CD4-positive, alpha-beta T cell (primary cell): ENCODE measurements around the gene YES1. TPM values are rescaled to one million over a fixed set of nuclear protein-coding genes. Genes with fewer than 3 reads are reported as not detected.

Experiments
- ATAC-seq: fragments of 200-7000 bp; cut with Tn5 transposase; one replicate; pipeline ENCODE4 v1.10.0; 2022; ENCODE audit warnings: mild to moderate bottlenecking; ENCODE audit not compliant: poor library complexity
- CTCF ChIA-PET: fragments of 350-600 bp; sonication (Branson Sonifier 250); formaldehyde crosslinking; loops from one replicate; lab custom pipeline; 2021; ENCODE audit warnings: antibody characterized with exemption, inconsistent platforms; lab: Charles Lee
- POLR2A ChIA-PET: fragments of 350-600 bp; sonication (Branson Sonifier 250); formaldehyde crosslinking; loops from one replicate; lab custom pipeline; 2021; ENCODE audit warnings: antibody characterized with exemption, inconsistent platforms; lab: Charles Lee
- DNase-seq, 14 experiments: peaks; one replicate each; pipeline ENCODE4 v3.0.0-alpha.2; 2013 to 2020; ENCODE audit warnings: mixed read lengths in 2 of 14
- H3K27ac ChIP-seq, 2 donors: one replicate each; pipeline versions ENCODE4 v1.5.1 to v1.7.0; 2013; ENCODE audit warnings: low read length in 2 of 2, low read depth in 1 of 2, mild to moderate bottlenecking in 1 of 2
- H3K27me3 ChIP-seq, 2 experiments: 1 replicate in 1 of 2; 2 replicates in 1 of 2; pipeline versions ENCODE4 v1.6.1 to v1.7.0; 2013; ENCODE audit warnings: low read length in 2 of 2, control low read depth in 1 of 2, mild to moderate bottlenecking in 1 of 2, moderate library complexity in 1 of 2; ENCODE audit not compliant: insufficient read depth in 2 of 2, control insufficient read depth in 1 of 2
- H3K36me3 ChIP-seq: one replicate; pipeline ENCODE4 v1.6.1; 2013; ENCODE audit warnings: low read length, control low read depth; ENCODE audit not compliant: insufficient read depth
- H3K4me1 ChIP-seq: one replicate; pipeline ENCODE4 v1.6.1; 2013; ENCODE audit warnings: low read length, control low read depth; ENCODE audit not compliant: insufficient read depth
- H3K4me3 ChIP-seq: one replicate; pipeline ENCODE4 v1.5.1; 2013; ENCODE audit warnings: mild to moderate bottlenecking, low read length, moderate library complexity
- H3K9me3 ChIP-seq, 2 experiments: 1 replicate in 1 of 2; 2 replicates in 1 of 2; pipeline versions ENCODE4 v1.6.1 to v1.7.0; 2013; ENCODE audit warnings: low read length in 2 of 2, mild to moderate bottlenecking in 2 of 2, control low read depth in 1 of 2, moderate library complexity in 1 of 2; ENCODE audit not compliant: control insufficient read depth in 1 of 2, insufficient read depth in 1 of 2
- H3K27ac Mint-ChIP-seq: one replicate; pipeline ENCODE4 v1.8.0; 2020; ENCODE audit warnings: mixed read lengths
- H3K27me3 Mint-ChIP-seq: one replicate; pipeline ENCODE4 v1.8.0; 2021; ENCODE audit warnings: mixed read lengths
- H3K36me3 Mint-ChIP-seq: one replicate; pipeline ENCODE4 v1.8.0; 2021; ENCODE audit warnings: low read depth, mixed read lengths
- H3K4me1 Mint-ChIP-seq: one replicate; pipeline ENCODE4 v1.8.0; 2021; ENCODE audit warnings: low read depth, mixed read lengths
- H3K4me3 Mint-ChIP-seq: one replicate; pipeline ENCODE4 v1.8.0; 2020; ENCODE audit warnings: mild to moderate bottlenecking, mixed read lengths
- H3K9me3 Mint-ChIP-seq: one replicate; pipeline ENCODE4 v1.8.0; 2020; ENCODE audit warnings: mixed read lengths
- CTCF ChIP-seq: fragments of 200-600 bp; IDR thresholded peaks from one replicate; pipeline ENCODE4 v1.8.0; 2022; ENCODE audit warnings: antibody characterized with exemption, mild to moderate bottlenecking
- intact Hi-C, 2 experiments: fragments of 100-400 bp; cut with DNase I in 1 of 2; cut with micrococcal nuclease in 1 of 2; formaldehyde crosslinking; loops; one replicate each; pipeline versions ENCODE4 v1.15.1 to v1.9.0; 2023 to 2025; cut with DNase I, micrococcal nuclease
- total RNA-seq, 174 experiments: library from RNA in 2 of 174; stranded (reverse) in 2 of 174; gene quantifications; one replicate each; pipeline ENCODE4 v1.2.3 and lab custom pipeline; 2021 to 2026

YES1 gene
- total RNA-seq, 2 experiments from 2014 or later: 17.6 to 19.8 TPM

GRCh38 chr18:744832-745597 is 67.0 kb downstream of the YES1 start:
- no peaks in the 10 kb centered on the region for H3K9me3 Mint-ChIP-seq
- ChIA-PET POLR2A (interaction anchor here (1.2 to 1.8 kb wide), 2 partner anchors 66 to 86 kb away, joined by 3 to 4 read pairs; no protein-coding TSS in a partner anchor), CTCF (interaction anchor here (1.1 kb wide), 1 partner anchor 94 kb away, joined by 6 read pairs; no protein-coding TSS in a partner anchor)
- H3K27me3 Mint-ChIP-seq: no peaks in the 10 kb centered on the region
- Histone ChIP-seq H3K4me1 (no peaks in the 10 kb centered on the region), H3K27ac (no peak overlapping the region), H3K4me3 (no peak overlapping the region), H3K36me3 (peaks cover 20% of the 10 kb centered on the region), H3K27me3 (no peaks in the 10 kb centered on the region), H3K9me3 (no peaks in the 10 kb centered on the region)
- ATAC-seq: no peak
- H3K27ac Mint-ChIP-seq: no peak overlapping the region
- TF ChIP-seq CTCF: no peak
- no peak for DNase-seq
- H3K36me3 Mint-ChIP-seq: peaks cover 60% of the 10 kb centered on the region
- intact Hi-C loops: loop anchor here (10.0 kb wide), 2 partner anchors 220 to 1800 kb away; no protein-coding TSS in a partner anchor
- H3K4me3 Mint-ChIP-seq: no peak overlapping the region
- H3K4me1 Mint-ChIP-seq: peaks cover 5% of the 10 kb centered on the region

DNA sequence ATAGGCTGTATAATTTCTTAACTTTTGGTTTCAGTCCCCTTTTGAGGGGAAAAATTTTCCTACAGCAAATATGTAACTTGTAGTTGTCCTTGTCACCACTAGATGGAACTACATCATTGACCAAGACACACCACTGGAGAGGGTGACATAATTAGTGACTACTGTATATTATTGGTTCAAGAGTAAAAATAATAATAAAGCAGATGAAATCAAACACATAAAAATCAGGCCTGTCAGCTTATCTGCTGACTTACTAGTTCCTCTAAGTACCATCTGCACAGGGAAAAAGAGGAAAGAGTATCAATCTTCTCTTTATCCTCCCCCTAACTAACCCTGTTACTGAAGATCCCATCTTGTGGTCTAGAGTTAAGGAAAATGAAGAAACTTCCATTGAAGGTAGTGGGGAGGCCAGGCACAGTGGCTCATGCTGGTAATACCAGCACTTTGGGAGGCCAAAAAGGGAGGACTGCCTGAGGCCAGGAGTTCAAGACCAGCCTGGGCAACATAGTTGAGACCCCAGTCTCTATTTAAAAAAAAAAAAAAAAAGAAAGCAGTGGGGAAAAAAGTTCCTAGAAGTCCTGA is 70.0 kb downstream of the YES1 start:
- POLR2A ChIA-PET: interaction anchor here (2.1 to 4.4 kb wide), 2 partner anchors 89 to 97 kb away, joined by 4 to 28 read pairs; no protein-coding TSS in a partner anchor

More for the DNA sequence above, 70.0 kb downstream of the YES1 start:
- Histone ChIP-seq H3K27me3 (no peaks in the 10 kb centered on the region), H3K9me3 (no peaks in the 10 kb centered on the region), H3K4me1 (no peaks in the 10 kb centered on the region), H3K27ac (no peak overlapping the region), H3K36me3 (peaks cover 28% of the 10 kb centered on the region), H3K4me3 (no peak overlapping the region)
- Mint-ChIP-seq H3K4me3 (no peak overlapping the region), H3K36me3 (peaks cover 62% of the 10 kb centered on the region), H3K4me1 (peaks cover 5% of the 10 kb centered on the region), H3K9me3 (no peaks in the 10 kb centered on the region), H3K27me3 (no peaks in the 10 kb centered on the region), H3K27ac (no peak overlapping the region)
- intact Hi-C loops: loop anchor here (1.0 to 10.0 kb wide), 4 partner anchors 89 to 1803 kb away; no protein-coding TSS in a partner anchor
- ATAC-seq (peak; percentile 87), DNase-seq (peak in 3 of 14 experiments; percentile 59 to 71 (median 71))
- CTCF ChIA-PET: interaction anchor here (1.1 to 5.5 kb wide), 4 partner anchors 65 to 97 kb away, joined by 3 to 28 read pairs (median 12); no protein-coding TSS in a partner anchor
- peak; percentile 91 for TF ChIP-seq CTCF
